ENCODE results near the gene WIPI1.

DNA sequence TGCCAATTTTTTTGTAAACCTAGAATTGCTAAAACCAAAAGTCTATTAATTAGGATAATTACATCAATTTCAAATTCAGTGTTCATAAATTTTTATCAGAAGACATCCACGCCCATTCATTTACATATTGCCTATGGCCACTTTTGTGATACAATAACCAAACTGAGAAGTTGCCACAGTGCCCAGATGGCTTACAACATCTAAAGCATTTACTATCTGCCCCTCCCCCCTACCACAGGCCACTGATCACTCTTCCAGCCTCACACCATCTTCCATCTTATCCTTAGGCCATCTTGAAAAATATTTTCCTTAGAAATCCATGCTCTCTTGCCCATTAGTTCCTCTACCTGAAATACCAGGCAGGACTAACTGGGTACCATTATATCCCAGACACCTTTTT lies 48.7 kb upstream of the WIPI1 start:
- TF ChIP-seq, protein P1, sequence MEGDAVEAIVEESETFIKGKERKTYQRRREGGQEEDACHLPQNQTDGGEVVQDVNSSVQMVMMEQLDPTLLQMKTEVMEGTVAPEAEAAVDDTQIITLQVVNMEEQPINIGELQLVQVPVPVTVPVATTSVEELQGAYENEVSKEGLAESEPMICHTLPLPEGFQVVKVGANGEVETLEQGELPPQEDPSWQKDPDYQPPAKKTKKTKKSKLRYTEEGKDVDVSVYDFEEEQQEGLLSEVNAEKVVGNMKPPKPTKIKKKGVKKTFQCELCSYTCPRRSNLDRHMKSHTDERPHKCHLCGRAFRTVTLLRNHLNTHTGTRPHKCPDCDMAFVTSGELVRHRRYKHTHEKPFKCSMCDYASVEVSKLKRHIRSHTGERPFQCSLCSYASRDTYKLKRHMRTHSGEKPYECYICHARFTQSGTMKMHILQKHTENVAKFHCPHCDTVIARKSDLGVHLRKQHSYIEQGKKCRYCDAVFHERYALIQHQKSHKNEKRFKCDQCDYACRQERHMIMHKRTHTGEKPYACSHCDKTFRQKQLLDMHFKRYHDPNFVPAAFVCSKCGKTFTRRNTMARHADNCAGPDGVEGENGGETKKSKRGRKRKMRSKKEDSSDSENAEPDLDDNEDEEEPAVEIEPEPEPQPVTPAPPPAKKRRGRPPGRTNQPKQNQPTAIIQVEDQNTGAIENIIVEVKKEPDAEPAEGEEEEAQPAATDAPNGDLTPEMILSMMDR (optimal IDR thresholded peaks at IDR 0.05 in 1 of 3, IDR thresholded peaks at IDR 0.05 in 1 of 3, conservative IDR thresholded peaks at IDR 0.05 in 1 of 3; ENCODE audit: extremely low read depth in 1 of 3, insufficient read depth in 2 of 3, low read length in 3 of 3): no peak
- no peak for TF ChIP-seq EZH2 (IDR thresholded peaks at IDR 0.05; ENCODE audit: low read length)

Data from keratinocyte (primary cell).